Stimulated activated naive CD4-positive, alpha-beta T cell (primary cell): ENCODE results near the gene EML6.
"Not testable (repeated sequence)": the region's sequence is repeated elsewhere in the genome, so short reads cannot be mapped to it uniquely, and the experiment has no call there.

ENCODE experiments used
- DNase-seq, 6 experiments: peaks; one replicate each; lab custom pipeline; 2025; lab: John Stamatoyannopoulos, UW

Gene EML6

GRCh38 chr2:54845514-54845913 lies 122.1 kb downstream of the EML6 start:
- no peak for DNase-seq

GRCh38 chr2:54850171-54851122 lies 127.0 kb downstream of the EML6 start:
- no peak for DNase-seq

- DNase-seq = no peak
Observed at GRCh38 chr2:54853616-54854310, 130.3 kb downstream of the EML6 start.

- DNase-seq = no peak
Observed at GRCh38 chr2:54855434-54855833, 132.0 kb downstream of the EML6 start.

GRCh38 chr2:54858021-54858681 lies 134.7 kb downstream of the EML6 start:
- DNase-seq = no peak

- no peak for DNase-seq
Observed at GRCh38 chr2:54859416-54859815, 136.0 kb downstream of the EML6 start.

- no peak for DNase-seq
Observed at GRCh38 chr2:54859997-54860701, 136.7 kb downstream of the EML6 start.

- no peak for DNase-seq
Observed at GRCh38 chr2:54862229-54862628, 138.8 kb downstream of the EML6 start.

- DNase-seq = no peak
Observed at GRCh38 chr2:54862742-54863141, 139.3 kb downstream of the EML6 start.

- no peak for DNase-seq
Observed at GRCh38 chr2:54863660-54864059, 140.2 kb downstream of the EML6 start.

- DNase-seq = no peak
Observed at GRCh38 chr2:54864096-54864495, 140.6 kb downstream of the EML6 start.

- DNase-seq = no peak
Observed at GRCh38 chr2:54864727-54865126, 141.3 kb downstream of the EML6 start.

- DNase-seq = no peak
Observed at GRCh38 chr2:54866179-54866578, 142.7 kb downstream of the EML6 start.

- no peak for DNase-seq
Observed at GRCh38 chr2:54866868-54867267, 143.4 kb downstream of the EML6 start.

GRCh38 chr2:54867457-54867856 lies 144.0 kb downstream of the EML6 start:
- DNase-seq = no peak

GRCh38 chr2:54871457-54872107 lies 148.1 kb downstream of the EML6 start:
- DNase-seq = no peak

GRCh38 chr2:54872780-54873179 lies 149.3 kb downstream of the EML6 start:
- DNase-seq = no peak

- DNase-seq = not testable (repeated sequence)
Observed at GRCh38 chr2:54873236-54873635, 149.8 kb downstream of the EML6 start.

- DNase-seq = no peak
Observed at GRCh38 chr2:54876764-54877163, 153.3 kb downstream of the EML6 start.

GRCh38 chr2:54878182-54878581 lies 154.7 kb downstream of the EML6 start:
- no peak for DNase-seq

- DNase-seq = no peak
Observed at GRCh38 chr2:54879032-54879431, 155.6 kb downstream of the EML6 start.
